GM23338 (cell line): ENCODE measurements around the gene NTNG2. TPM values are rescaled to one million over a fixed set of nuclear protein-coding genes. Genes with fewer than 3 reads are reported as not detected.

Experiments
- ATAC-seq: fragments of 200-7000 bp; cut with Tn5 transposase; 3 replicates; pipeline ENCODE4 v1.9.1; 2020
- DNase-seq: peaks from one replicate; pipeline ENCODE4 v3.0.0-alpha.2; 2015; ENCODE audit warnings: low spot score
- H2AFZ ChIP-seq: fragments of 200-600 bp; sonication (generic); 2 replicates; pipeline ENCODE4 v1.8.0; 2016; ENCODE audit warnings: antibody characterized with exemption, mild to moderate bottlenecking, moderate library complexity
- H3F3A ChIP-seq: fragments of 200-600 bp; sonication (generic); replicated peaks from 2 replicates; pipeline ENCODE4 v1.8.0; 2017; ENCODE audit warnings: antibody characterized with exemption, mixed run types, low read depth
- H3K27ac ChIP-seq: fragments of 200-600 bp; sonication (generic); 2 replicates; pipeline ENCODE4 v1.6.1; 2016; ENCODE audit warnings: low read depth
- H3K27me3 ChIP-seq: fragments of 200-600 bp; sonication (generic); 2 replicates; pipeline ENCODE4 v1.8.0; 2016; ENCODE audit warnings: mild to moderate bottlenecking, mixed run types, moderate library complexity; ENCODE audit not compliant: insufficient read depth
- H3K36me3 ChIP-seq: fragments of 200-600 bp; sonication (generic); 2 replicates; pipeline ENCODE4 v1.8.0; 2016; ENCODE audit warnings: mild to moderate bottlenecking; ENCODE audit not compliant: insufficient read depth
- H3K4me1 ChIP-seq: fragments of 200-600 bp; sonication (generic); 2 replicates; pipeline ENCODE4 v1.8.0; 2016; ENCODE audit warnings: mild to moderate bottlenecking, moderate library complexity; ENCODE audit not compliant: insufficient read depth
- H3K4me2 ChIP-seq: fragments of 200-600 bp; sonication (generic); 2 replicates; pipeline ENCODE4 v1.7.1; 2017; ENCODE audit warnings: mixed run types
- H3K4me3 ChIP-seq: fragments of 200-600 bp; sonication (generic); 2 replicates; pipeline ENCODE4 v1.6.1; 2016; ENCODE audit warnings: mixed run types
- H3K79me2 ChIP-seq: fragments of 200-600 bp; sonication (generic); replicated peaks from 2 replicates; pipeline ENCODE4 v1.8.0; 2017; ENCODE audit warnings: mild to moderate bottlenecking; ENCODE audit not compliant: insufficient read depth
- H3K9me2 ChIP-seq: fragments of 200-600 bp; sonication (generic); 2 replicates; pipeline ENCODE4 v1.8.0; 2017; ENCODE audit not compliant: insufficient read depth
- H4K20me1 ChIP-seq: fragments of 200-600 bp; sonication (generic); replicated peaks from 2 replicates; pipeline ENCODE4 v1.8.0; 2017; ENCODE audit warnings: mild to moderate bottlenecking; ENCODE audit not compliant: insufficient read depth
- H3K27ac Mint-ChIP-seq: 2 replicates; pipeline ENCODE4 v1.8.0; 2020; ENCODE audit warnings: inconsistent platforms, mild to moderate bottlenecking, moderate library complexity, mixed read lengths
- H3K27me3 Mint-ChIP-seq: 3 replicates; pipeline ENCODE4 v1.8.0; 2022; ENCODE audit warnings: low read depth, mild to moderate bottlenecking, moderate library complexity, mixed read lengths, inconsistent platforms; ENCODE audit not compliant: insufficient read depth, poor library complexity
- H3K36me3 Mint-ChIP-seq: 3 replicates; pipeline ENCODE4 v1.8.0; 2021; ENCODE audit warnings: low read depth, mild to moderate bottlenecking, inconsistent platforms, moderate library complexity, mixed read lengths
- H3K4me1 Mint-ChIP-seq: 3 replicates; pipeline ENCODE4 v1.8.0; 2020; ENCODE audit warnings: mild to moderate bottlenecking, inconsistent platforms, mixed read lengths
- H3K4me3 Mint-ChIP-seq: 3 replicates; pipeline ENCODE4 v1.8.0; 2021; ENCODE audit warnings: moderate library complexity, mild to moderate bottlenecking, inconsistent platforms, mixed read lengths
- H3K9me3 Mint-ChIP-seq: 3 replicates; pipeline ENCODE4 v1.8.0; 2020; ENCODE audit warnings: moderate library complexity, mild to moderate bottlenecking, inconsistent platforms, mixed read lengths
- CREB1 ChIP-seq: fragments of 250-450 bp; sonication (Bioruptor Pico); IDR thresholded peaks from 2 replicates; pipeline ENCODE4 v1.5.0; 2020; ENCODE audit warnings: low read depth, mild to moderate bottlenecking, moderate library complexity
- CTCF ChIP-seq, 2 experiments: fragments of 200-600 bp in 1 of 2; sonication (generic) in 1 of 2; conservative IDR thresholded peaks; 2 replicates each; pipeline versions ENCODE4 v1.5.1 to v1.6.1; 2016 to 2017; ENCODE audit warnings: antibody characterized with exemption in 2 of 2, low read depth in 2 of 2, mild to moderate bottlenecking in 2 of 2, moderate library complexity in 1 of 2
- EZH2 ChIP-seq: fragments of 200-600 bp; sonication (generic); IDR thresholded peaks from one replicate; pipeline ENCODE4 v1.8.0; 2017; ENCODE audit warnings: antibody characterized with exemption, mild to moderate bottlenecking, low read depth; ENCODE audit not compliant: unreplicated experiment
- EZH2phosphoT487 ChIP-seq: fragments of 200-600 bp; sonication (generic); IDR thresholded peaks from one replicate; pipeline ENCODE4 v1.8.1; 2018; ENCODE audit warnings: antibody characterized with exemption; ENCODE audit not compliant: unreplicated experiment
- JUNB ChIP-seq: IDR thresholded peaks from one replicate; pipeline ENCODE4 v1.6.1; 2016; ENCODE audit warnings: antibody characterized with exemption; ENCODE audit not compliant: unreplicated experiment
- NANOG ChIP-seq: IDR thresholded peaks from 2 replicates; pipeline ENCODE4 v1.6.1; 2016; ENCODE audit warnings: antibody characterized with exemption, borderline replicate concordance
- POLR2AphosphoS5 ChIP-seq: IDR thresholded peaks from 2 replicates; pipeline ENCODE4 v1.6.1; 2016; ENCODE audit warnings: antibody characterized with exemption, low read depth
- STAT1 ChIP-seq: IDR thresholded peaks from one replicate; pipeline ENCODE4 v1.6.1; 2016; ENCODE audit warnings: antibody characterized with exemption; ENCODE audit not compliant: unreplicated experiment
- ZNF114 ChIP-seq: fragments of 250-450 bp; sonication (Bioruptor Pico); IDR thresholded peaks from 2 replicates; pipeline ENCODE4 v1.5.0; 2020; ENCODE audit warnings: mild to moderate bottlenecking, moderate library complexity
- ZNF331 ChIP-seq: fragments of 250-450 bp; sonication (Bioruptor Pico); IDR thresholded peaks from 2 replicates; pipeline ENCODE4 v1.5.0; 2020; ENCODE audit warnings: low read depth, mild to moderate bottlenecking, moderate library complexity
- polyA plus RNA-seq: library from polyadenylated mRNA; unstranded; fragments of >200 nt; fragmentation: Nextera tagmentation; extraction: Ambion mirVana; gene quantifications from 2 replicates; pipeline ENCODE4 v1.2.1, GENCODE V29; 2016
- total RNA-seq: library from RNA; depleted of rRNA; stranded (reverse); fragments of >200 nt; shearing (Covaris generic); gene quantifications from 2 replicates; pipeline ENCODE4 v1.2.3, GENCODE V29; 2014
- TF ChIP-seq, protein P1 (sequence below): fragments of 250-450 bp; sonication (Bioruptor Pico); IDR thresholded peaks from 2 replicates; pipeline ENCODE4 v1.5.0; 2020; ENCODE audit warnings: mild to moderate bottlenecking, moderate library complexity
- TF ChIP-seq, protein P2 (sequence below): IDR thresholded peaks from one replicate; pipeline ENCODE4 v1.6.1; 2018; ENCODE audit warnings: antibody characterized with exemption; ENCODE audit not compliant: unreplicated experiment
- TF ChIP-seq, protein P3 (sequence below): IDR thresholded peaks from 2 replicates; pipeline ENCODE4 v1.6.1; 2016; ENCODE audit warnings: antibody characterized with exemption

Gene NTNG2
- total and polyA plus RNA-seq, 2 experiments from 2014 or later: 0.99 to 1.7 TPM

- H3K4me3 ChIP-seq: no peak overlapping the region
- TF ChIP-seq STAT1 (no peak), ZNF331 (no peak), EZH2phosphoT487 (no peak), CTCF (conservative IDR thresholded peaks at IDR 0.05; ENCODE audit: low read depth in 2 of 2) (no peak), ZNF114 (CRISPR knock-in tag) (no peak), NANOG (no peak), POLR2AphosphoS5 (no peak), CREB1 (CRISPR knock-in tag) (no peak), JUNB (no peak), EZH2 (no peak)
- TF ChIP-seq, protein P1, sequence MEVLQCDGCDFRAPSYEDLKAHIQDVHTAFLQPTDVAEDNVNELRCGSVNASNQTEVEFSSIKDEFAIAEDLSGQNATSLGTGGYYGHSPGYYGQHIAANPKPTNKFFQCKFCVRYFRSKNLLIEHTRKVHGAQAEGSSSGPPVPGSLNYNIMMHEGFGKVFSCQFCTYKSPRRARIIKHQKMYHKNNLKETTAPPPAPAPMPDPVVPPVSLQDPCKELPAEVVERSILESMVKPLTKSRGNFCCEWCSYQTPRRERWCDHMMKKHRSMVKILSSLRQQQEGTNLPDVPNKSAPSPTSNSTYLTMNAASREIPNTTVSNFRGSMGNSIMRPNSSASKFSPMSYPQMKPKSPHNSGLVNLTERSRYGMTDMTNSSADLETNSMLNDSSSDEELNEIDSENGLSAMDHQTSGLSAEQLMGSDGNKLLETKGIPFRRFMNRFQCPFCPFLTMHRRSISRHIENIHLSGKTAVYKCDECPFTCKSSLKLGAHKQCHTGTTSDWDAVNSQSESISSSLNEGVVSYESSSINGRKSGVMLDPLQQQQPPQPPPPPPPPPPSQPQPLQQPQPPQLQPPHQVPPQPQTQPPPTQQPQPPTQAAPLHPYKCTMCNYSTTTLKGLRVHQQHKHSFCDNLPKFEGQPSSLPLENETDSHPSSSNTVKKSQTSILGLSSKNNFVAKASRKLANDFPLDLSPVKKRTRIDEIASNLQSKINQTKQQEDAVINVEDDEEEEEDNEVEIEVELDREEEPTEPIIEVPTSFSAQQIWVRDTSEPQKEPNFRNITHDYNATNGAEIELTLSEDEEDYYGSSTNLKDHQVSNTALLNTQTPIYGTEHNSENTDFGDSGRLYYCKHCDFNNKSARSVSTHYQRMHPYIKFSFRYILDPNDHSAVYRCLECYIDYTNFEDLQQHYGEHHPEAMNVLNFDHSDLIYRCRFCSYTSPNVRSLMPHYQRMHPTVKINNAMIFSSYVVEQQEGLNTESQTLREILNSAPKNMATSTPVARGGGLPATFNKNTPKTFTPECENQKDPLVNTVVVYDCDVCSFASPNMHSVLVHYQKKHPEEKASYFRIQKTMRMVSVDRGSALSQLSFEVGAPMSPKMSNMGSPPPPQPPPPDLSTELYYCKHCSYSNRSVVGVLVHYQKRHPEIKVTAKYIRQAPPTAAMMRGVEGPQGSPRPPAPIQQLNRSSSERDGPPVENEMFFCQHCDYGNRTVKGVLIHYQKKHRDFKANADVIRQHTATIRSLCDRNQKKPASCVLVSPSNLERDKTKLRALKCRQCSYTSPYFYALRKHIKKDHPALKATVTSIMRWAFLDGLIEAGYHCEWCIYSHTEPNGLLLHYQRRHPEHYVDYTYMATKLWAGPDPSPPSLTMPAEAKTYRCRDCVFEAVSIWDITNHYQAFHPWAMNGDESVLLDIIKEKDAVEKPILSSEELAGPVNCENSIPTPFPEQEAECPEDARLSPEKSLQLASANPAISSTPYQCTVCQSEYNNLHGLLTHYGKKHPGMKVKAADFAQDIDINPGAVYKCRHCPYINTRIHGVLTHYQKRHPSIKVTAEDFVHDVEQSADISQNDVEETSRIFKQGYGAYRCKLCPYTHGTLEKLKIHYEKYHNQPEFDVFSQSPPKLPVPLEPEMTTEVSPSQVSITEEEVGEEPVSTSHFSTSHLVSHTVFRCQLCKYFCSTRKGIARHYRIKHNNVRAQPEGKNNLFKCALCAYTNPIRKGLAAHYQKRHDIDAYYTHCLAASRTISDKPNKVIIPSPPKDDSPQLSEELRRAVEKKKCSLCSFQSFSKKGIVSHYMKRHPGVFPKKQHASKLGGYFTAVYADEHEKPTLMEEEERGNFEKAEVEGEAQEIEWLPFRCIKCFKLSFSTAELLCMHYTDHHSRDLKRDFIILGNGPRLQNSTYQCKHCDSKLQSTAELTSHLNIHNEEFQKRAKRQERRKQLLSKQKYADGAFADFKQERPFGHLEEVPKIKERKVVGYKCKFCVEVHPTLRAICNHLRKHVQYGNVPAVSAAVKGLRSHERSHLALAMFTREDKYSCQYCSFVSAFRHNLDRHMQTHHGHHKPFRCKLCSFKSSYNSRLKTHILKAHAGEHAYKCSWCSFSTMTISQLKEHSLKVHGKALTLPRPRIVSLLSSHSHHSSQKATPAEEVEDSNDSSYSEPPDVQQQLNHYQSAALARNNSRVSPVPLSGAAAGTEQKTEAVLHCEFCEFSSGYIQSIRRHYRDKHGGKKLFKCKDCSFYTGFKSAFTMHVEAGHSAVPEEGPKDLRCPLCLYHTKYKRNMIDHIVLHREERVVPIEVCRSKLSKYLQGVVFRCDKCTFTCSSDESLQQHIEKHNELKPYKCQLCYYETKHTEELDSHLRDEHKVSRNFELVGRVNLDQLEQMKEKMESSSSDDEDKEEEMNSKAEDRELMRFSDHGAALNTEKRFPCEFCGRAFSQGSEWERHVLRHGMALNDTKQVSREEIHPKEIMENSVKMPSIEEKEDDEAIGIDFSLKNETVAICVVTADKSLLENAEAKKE (CRISPR knock-in tag): no peak
- TF ChIP-seq, protein P2, sequence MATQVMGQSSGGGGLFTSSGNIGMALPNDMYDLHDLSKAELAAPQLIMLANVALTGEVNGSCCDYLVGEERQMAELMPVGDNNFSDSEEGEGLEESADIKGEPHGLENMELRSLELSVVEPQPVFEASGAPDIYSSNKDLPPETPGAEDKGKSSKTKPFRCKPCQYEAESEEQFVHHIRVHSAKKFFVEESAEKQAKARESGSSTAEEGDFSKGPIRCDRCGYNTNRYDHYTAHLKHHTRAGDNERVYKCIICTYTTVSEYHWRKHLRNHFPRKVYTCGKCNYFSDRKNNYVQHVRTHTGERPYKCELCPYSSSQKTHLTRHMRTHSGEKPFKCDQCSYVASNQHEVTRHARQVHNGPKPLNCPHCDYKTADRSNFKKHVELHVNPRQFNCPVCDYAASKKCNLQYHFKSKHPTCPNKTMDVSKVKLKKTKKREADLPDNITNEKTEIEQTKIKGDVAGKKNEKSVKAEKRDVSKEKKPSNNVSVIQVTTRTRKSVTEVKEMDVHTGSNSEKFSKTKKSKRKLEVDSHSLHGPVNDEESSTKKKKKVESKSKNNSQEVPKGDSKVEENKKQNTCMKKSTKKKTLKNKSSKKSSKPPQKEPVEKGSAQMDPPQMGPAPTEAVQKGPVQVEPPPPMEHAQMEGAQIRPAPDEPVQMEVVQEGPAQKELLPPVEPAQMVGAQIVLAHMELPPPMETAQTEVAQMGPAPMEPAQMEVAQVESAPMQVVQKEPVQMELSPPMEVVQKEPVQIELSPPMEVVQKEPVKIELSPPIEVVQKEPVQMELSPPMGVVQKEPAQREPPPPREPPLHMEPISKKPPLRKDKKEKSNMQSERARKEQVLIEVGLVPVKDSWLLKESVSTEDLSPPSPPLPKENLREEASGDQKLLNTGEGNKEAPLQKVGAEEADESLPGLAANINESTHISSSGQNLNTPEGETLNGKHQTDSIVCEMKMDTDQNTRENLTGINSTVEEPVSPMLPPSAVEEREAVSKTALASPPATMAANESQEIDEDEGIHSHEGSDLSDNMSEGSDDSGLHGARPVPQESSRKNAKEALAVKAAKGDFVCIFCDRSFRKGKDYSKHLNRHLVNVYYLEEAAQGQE: no peak
- TF ChIP-seq, protein P3, sequence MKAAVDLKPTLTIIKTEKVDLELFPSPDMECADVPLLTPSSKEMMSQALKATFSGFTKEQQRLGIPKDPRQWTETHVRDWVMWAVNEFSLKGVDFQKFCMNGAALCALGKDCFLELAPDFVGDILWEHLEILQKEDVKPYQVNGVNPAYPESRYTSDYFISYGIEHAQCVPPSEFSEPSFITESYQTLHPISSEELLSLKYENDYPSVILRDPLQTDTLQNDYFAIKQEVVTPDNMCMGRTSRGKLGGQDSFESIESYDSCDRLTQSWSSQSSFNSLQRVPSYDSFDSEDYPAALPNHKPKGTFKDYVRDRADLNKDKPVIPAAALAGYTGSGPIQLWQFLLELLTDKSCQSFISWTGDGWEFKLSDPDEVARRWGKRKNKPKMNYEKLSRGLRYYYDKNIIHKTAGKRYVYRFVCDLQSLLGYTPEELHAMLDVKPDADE: no peak
- H3K9me2 ChIP-seq: no peaks in the 10 kb centered on the region
- H3K4me1 ChIP-seq: no peaks in the 10 kb centered on the region
- Mint-ChIP-seq H3K27me3 (peaks cover 15% of the 10 kb centered on the region), H3K36me3 (no peaks in the 10 kb centered on the region; the same call in 2 of the 3 replicates), H3K4me1 (peaks cover 9% of the 10 kb centered on the region), H3K9me3 (peaks cover 5% of the 10 kb centered on the region; the same call in 1 of the 3 replicates), H3K4me3 (no peak overlapping the region), H3K27ac (no peak overlapping the region)
- H2AFZ ChIP-seq: no peak overlapping the region
- H3K4me2 ChIP-seq: no peak overlapping the region
- no peaks in the 10 kb centered on the region for H3K79me2 ChIP-seq
- no peak for DNase-seq
- no peak for ATAC-seq
- no peaks in the 10 kb centered on the region for H3K27me3 ChIP-seq
- no peaks in the 10 kb centered on the region for H3F3A ChIP-seq
- no peaks in the 10 kb centered on the region for H3K36me3 ChIP-seq
- H3K27ac ChIP-seq: no peak overlapping the region
- no peaks in the 10 kb centered on the region for H4K20me1 ChIP-seq
Observed at GRCh38 chr9:132207215-132207614, 45.4 kb downstream of the NTNG2 start.
